ENCODE measurements around the gene PCA3.

PCA3 gene

GRCh38 chr9:76827296-76828080 lies 63.2 kb downstream of the PCA3 start:
- DNase-seq (ENCODE audit: low read depth): no peak

GRCh38 chr9:76828447-76828846 lies 64.2 kb downstream of the PCA3 start:
- DNase-seq (ENCODE audit: low read depth): no peak

- no peak for DNase-seq (ENCODE audit: low read depth)
Measured at GRCh38 chr9:76835571-76836283, 71.5 kb downstream of the PCA3 start.

Data from stimulated activated CD8-positive, alpha-beta memory T cell treated with anti-CD3 and anti-CD28 coated beads, Interleukin-7, amount 100 ng/mL, for 24 hours (primary cell).